Stomach (tissue), 4 donors: Measurements from ENCODE around the gene CRYBG1.

ENCODE experiments used
- CTCF ChIP-seq, 7 experiments: fragments of 450-650 bp in 4 of 7; fragments of 200-600 bp in 3 of 7; sonication (generic) in 3 of 7; IDR thresholded peaks; one replicate each; pipeline ENCODE4 v1.5.1; 2016 to 2019; ENCODE audit warnings: antibody characterized with exemption in 7 of 7, control low read depth in 2 of 7, mild to moderate bottlenecking in 1 of 7
- EP300 ChIP-seq: sonication (generic); formaldehyde crosslinking; IDR thresholded peaks from one replicate; pipeline ENCODE4 v1.6.1; 2017; ENCODE audit warnings: antibody characterized with exemption

GRCh38 chr6:106525107-106525881 is 164.8 kb downstream of the CRYBG1 start:
- TF ChIP-seq EP300 (no peak), CTCF (IDR thresholded peaks at IDR 0.05) (no peak)
